Neuron (in vitro differentiated cells): ENCODE data around the gene ADSS1.
"Not testable (repeated sequence)": the region's sequence is repeated elsewhere in the genome, so short reads cannot be mapped to it uniquely, and the experiment has no call there.

Experiments used
- H2AFZ ChIP-seq: one replicate; pipeline ENCODE4 v1.6.1; 2013; ENCODE audit warnings: low read depth, mild to moderate bottlenecking, inconsistent platforms, low read length, moderate library complexity
- H3K27me3 ChIP-seq: one replicate; pipeline ENCODE4 v1.6.1; 2013; ENCODE audit warnings: low read length; ENCODE audit not compliant: insufficient read depth
- H3K36me3 ChIP-seq: one replicate; pipeline ENCODE4 v1.6.1; 2013; ENCODE audit warnings: low read length; ENCODE audit not compliant: insufficient read depth
- H3K4me1 ChIP-seq: one replicate; pipeline ENCODE4 v1.6.1; 2013; ENCODE audit warnings: low read length; ENCODE audit not compliant: insufficient read depth
- H3K4me3 ChIP-seq: 2 replicates; pipeline ENCODE4 v1.5.1; 2013; ENCODE audit warnings: mild to moderate bottlenecking, low read length, moderate library complexity
- H3K9me3 ChIP-seq: one replicate; pipeline ENCODE4 v1.6.1; 2013; ENCODE audit warnings: low read length

Gene ADSS1

DNA sequence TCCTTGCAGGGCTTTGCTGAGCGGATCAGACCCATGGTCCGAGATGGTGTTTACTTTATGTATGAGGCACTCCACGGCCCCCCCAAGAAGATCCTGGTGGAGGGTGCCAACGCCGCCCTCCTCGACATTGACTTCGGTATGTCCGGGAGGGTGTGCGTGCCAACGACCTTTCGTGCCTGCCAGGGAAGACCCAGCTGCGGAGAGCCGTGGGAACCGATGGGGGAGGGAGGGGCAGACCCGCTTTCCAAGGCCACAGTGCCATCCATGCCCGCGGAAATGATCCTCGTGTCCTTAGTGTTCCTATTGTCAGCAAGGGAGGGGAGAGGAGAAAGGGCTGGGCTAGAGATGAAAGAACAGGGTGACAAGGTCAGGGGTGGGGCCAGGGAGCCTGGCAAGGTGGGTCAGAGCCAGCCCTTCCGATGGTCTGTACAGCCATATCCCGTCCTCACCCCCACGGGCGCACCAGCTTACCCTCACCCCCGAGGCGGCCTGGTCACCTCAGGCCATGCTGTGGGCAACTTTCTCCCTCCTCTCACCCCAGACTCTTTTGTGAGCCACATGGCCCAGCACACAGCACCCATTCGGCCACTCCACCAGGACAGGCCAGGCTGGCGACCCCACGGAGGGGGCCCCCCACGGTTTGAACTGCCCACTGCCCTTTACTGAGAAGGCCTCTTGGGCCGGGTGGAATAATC, 17.2 kb downstream of the ADSS1 start:
- Histone ChIP-seq H3K36me3 (peaks cover 3% of the 10 kb centered on the region), H2AFZ (no peak overlapping the region), H3K27me3 (no peaks in the 10 kb centered on the region), H3K4me3 (no peak overlapping the region), H3K9me3 (no peaks in the 10 kb centered on the region), H3K4me1 (peaks cover 10% of the 10 kb centered on the region)

DNA sequence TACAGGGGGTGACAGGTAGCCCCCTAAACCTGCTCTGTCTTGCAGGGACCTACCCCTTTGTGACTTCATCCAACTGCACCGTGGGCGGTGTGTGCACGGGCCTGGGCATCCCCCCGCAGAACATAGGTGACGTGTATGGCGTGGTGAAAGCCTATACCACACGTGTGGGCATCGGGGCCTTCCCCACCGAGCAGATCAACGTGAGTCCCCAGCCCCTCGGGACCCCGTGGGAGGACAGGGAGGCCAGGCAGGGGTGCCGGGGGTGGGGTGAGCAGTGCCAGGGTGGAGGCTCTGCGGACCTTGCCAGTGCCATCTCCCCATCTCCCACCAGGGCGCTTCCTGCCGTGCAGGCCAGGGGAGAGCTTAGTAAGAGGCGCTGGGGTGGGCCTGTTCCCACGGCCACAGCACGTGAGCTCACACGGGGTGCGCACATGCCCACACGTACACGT, 17.8 kb downstream of the ADSS1 start:
- Histone ChIP-seq H3K36me3 (peaks cover 3% of the 10 kb centered on the region), H3K9me3 (no peaks in the 10 kb centered on the region), H3K4me1 (peaks cover 10% of the 10 kb centered on the region), H2AFZ (no peak overlapping the region), H3K4me3 (no peak overlapping the region), H3K27me3 (no peaks in the 10 kb centered on the region)

DNA sequence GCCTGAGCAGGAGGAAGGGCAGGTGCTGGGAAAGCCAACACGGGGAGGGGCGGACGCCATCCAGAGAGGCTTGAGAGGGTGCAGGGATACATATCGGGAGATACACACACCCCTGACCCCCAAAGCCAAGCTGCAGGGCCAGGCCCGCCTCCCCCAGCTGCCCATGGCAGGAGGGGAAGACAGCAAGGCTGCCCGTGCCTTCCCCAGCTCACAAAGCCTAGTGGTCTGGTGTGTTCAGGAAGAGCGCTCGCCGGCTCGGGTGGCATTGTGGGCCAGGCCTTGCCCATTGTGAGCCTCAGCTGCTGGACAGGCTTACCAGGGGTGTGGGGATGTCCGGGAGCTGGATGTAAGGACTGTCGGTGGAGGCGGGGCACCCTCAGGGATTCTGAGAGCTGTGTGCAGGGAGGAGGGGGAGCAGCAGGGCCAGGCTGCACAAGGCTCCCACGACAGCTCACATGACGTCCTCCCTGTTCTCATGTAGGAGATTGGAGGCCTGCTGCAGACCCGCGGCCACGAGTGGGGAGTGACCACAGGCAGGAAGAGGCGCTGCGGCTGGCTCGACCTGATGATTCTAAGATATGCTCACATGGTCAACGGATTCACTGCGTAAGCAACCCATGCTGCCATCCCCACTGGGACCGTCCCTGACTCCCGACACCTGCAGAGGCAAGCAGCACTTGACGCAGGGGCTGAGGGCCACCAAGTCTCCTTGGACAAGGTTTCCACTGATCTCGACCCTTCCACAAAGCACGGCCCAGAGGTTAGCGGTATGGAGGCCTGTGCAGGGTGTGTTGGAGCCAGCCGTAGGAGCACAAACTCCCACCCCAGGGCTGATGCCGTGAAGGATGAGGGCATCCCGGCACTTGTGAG, 18.8 kb downstream of the ADSS1 start:
- H3K4me1 ChIP-seq, result peaks cover 10% of the 10 kb centered on the region
- H3K27me3 ChIP-seq, result no peaks in the 10 kb centered on the region
- no peak overlapping the region for H2AFZ ChIP-seq
- no peaks in the 10 kb centered on the region for H3K9me3 ChIP-seq
- H3K4me3 ChIP-seq, result no peak overlapping the region
- peaks cover 3% of the 10 kb centered on the region for H3K36me3 ChIP-seq

DNA sequence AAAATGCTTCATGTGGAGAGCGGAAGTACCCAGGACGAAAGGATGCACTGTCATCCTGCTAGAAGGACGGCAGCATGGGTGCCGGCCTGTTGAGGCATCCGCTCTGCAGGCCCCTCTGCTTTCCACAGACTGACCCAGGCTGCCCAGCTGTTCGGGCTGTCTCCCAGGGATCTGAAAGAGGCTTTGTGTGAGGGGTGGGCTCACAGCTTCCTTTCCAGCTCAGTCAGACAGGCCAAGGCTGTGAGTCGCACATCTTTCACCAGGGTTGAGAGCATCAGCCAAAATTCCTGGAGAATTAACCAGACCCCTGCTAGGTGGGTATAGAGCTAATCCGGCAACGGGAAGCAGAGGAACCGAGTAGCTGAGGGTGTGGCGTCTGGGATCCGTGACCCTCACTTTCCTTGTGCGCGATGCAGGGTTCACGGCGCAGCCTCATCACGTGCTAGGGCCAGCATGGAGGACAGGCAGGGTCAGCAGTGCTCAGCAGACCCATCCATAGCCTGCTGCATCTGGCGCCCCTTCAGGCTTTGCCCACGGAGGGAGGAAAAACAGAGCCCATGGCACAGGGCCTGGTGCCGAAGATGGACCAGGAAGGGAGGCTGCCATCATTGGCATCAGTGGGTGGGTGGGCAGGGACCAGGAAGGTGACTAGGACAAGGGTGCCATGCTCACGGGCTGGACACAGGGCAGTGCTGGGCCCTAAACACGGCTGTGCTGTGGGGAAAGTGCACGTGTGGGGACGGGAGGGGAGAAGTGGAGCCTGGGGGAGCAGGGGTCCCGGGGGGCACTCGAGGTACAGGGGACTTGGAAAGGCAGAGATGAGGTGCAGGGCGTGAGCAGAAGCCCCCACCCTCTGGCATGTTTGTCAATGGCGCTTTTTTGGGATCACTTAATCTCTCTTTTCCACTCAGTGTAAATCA, 19.7 kb downstream of the ADSS1 start:
- Histone ChIP-seq H2AFZ (no peak overlapping the region), H3K4me1 (peaks cover 14% of the 10 kb centered on the region), H3K27me3 (no peaks in the 10 kb centered on the region), H3K9me3 (no peaks in the 10 kb centered on the region), H3K36me3 (peaks cover 3% of the 10 kb centered on the region), H3K4me3 (no peak overlapping the region)

GRCh38 chr14:104744484-104744883, 20.5 kb downstream of the ADSS1 start:
- H3K36me3 ChIP-seq, result peaks cover 3% of the 10 kb centered on the region
- H2AFZ ChIP-seq, result no peak overlapping the region
- H3K27me3 ChIP-seq, result no peaks in the 10 kb centered on the region
- H3K4me1 ChIP-seq, result peaks cover 14% of the 10 kb centered on the region
- H3K4me3 ChIP-seq, result no peak overlapping the region
- no peaks in the 10 kb centered on the region for H3K9me3 ChIP-seq

- Histone ChIP-seq H3K4me1 (peaks cover 14% of the 10 kb centered on the region), H3K9me3 (peaks cover 4% of the 10 kb centered on the region), H2AFZ (no peak overlapping the region), H3K4me3 (no peak overlapping the region), H3K36me3 (no peaks in the 10 kb centered on the region), H3K27me3 (no peaks in the 10 kb centered on the region)
These were observed 21.4 kb downstream of the ADSS1 start for GRCh38 chr14:104745431-104745830.

- Histone ChIP-seq H3K36me3 (no peaks in the 10 kb centered on the region), H2AFZ (no peak overlapping the region)
These were observed 22.1 kb downstream of the ADSS1 start for GRCh38 chr14:104746071-104746545.

DNA sequence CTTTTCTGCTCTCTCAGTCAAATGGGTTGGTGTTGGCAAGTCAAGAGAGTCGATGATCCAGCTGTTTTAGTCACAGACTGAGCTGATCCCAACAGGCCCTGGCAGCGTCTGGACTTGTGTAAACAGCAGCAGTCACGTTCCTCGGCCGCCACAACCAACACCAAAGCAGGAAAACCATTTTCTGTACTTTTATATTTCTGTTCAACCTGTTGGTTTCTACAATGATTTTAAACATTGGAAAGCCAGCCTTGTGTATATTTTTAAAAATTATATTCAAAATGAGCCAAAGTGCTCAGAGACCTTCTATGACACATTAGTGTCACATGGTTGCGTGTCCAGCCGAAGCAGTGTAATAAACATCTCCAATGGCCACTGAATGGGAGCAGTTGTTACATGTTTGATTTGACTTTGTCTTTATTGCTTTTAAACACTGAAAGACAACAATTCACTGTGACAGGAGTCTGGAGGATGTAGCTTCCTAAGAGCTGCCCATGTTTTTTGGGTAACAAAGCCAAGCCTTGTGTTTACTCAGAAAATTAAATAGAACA, 23.0 kb downstream of the ADSS1 start:
- Histone ChIP-seq H3K27me3 (no peaks in the 10 kb centered on the region), H2AFZ (no peak overlapping the region), H3K4me3 (no peak overlapping the region), H3K36me3 (no peaks in the 10 kb centered on the region), H3K9me3 (peaks cover 6% of the 10 kb centered on the region), H3K4me1 (peaks cover 14% of the 10 kb centered on the region)

More at GRCh38 chr14:104746071-104746545, 22.1 kb downstream of the ADSS1 start:
- peaks cover 6% of the 10 kb centered on the region for H3K9me3 ChIP-seq
- H3K4me3 ChIP-seq, result no peak overlapping the region
- H3K4me1 ChIP-seq, result peaks cover 14% of the 10 kb centered on the region
- no peaks in the 10 kb centered on the region for H3K27me3 ChIP-seq

- Histone ChIP-seq H3K36me3 (no peaks in the 10 kb centered on the region), H3K4me3 (no peak overlapping the region), H3K9me3 (peaks cover 6% of the 10 kb centered on the region), H3K27me3 (no peaks in the 10 kb centered on the region), H3K4me1 (peaks cover 17% of the 10 kb centered on the region), H2AFZ (no peak overlapping the region)
These were observed 23.8 kb downstream of the ADSS1 start for GRCh38 chr14:104747876-104748275.

- Histone ChIP-seq H3K9me3 (peaks cover 6% of the 10 kb centered on the region), H2AFZ (no peak overlapping the region), H3K36me3 (no peaks in the 10 kb centered on the region), H3K4me3 (no peak overlapping the region), H3K27me3 (no peaks in the 10 kb centered on the region), H3K4me1 (peaks cover 22% of the 10 kb centered on the region)
These were observed 25.2 kb downstream of the ADSS1 start for GRCh38 chr14:104749111-104749649.

DNA sequence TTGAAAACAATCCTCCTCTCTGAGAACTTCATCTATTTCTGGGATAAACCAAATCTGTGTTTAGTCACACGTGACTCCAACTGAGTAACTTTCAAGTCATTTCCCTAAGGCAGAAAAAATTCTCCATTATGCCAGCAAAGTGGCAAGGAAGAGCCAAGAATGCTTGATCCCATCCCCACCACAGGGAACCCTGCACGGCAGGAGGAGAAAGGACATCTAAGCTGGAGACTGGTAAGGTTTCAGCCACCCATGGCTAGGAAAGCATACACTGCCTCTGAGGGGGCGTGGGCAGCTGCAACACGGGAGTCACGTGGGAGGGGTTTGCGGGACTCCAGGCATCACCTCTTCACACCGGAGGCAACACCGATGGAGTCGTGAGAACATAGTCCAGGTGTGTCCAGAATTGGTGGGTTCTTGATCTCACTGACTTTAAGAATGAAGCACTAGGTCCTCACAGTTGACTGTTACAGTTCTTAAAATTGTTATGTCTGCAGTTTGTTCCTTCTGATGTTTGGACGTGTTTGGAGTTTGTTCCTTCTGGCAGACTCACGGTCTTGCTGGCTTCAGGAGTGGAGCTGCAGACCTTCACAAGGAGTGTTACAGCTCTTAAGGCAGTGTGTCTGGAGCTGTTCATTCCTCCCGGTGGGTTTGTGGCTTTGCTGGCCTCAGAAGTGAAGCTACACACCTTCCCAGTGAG, 26.2 kb downstream of the ADSS1 start:
- Histone ChIP-seq H3K4me1 (peaks cover 24% of the 10 kb centered on the region), H3K9me3 (peaks cover 6% of the 10 kb centered on the region), H3K36me3 (peaks cover 6% of the 10 kb centered on the region), H2AFZ (no peak overlapping the region), H3K27me3 (no peaks in the 10 kb centered on the region), H3K4me3 (no peak overlapping the region)

- not testable (repeated sequence) for H3K27me3 ChIP-seq, H3K9me3 ChIP-seq, H3K4me3 ChIP-seq, H2AFZ ChIP-seq
- Histone ChIP-seq H3K36me3 (peaks cover 11% of the 10 kb centered on the region), H3K4me1 (peaks cover 25% of the 10 kb centered on the region)
These were observed 26.7 kb downstream of the ADSS1 start for GRCh38 chr14:104750753-104751057.
